Prostate gland (tissue), 2 donors: ENCODE results near the gene SULT6B1. TPM values are rescaled to one million over a fixed set of nuclear protein-coding genes. Genes with fewer than 3 reads are reported as not detected.

Experiments used
- DNase-seq: peaks from one replicate; pipeline ENCODE4 v3.0.0-alpha.2; 2019; ENCODE audit warnings: low spot score
- H3K27ac ChIP-seq, 2 donors: fragments of 200-600 bp; sonication (generic); 2 replicates each; pipeline ENCODE4 v1.5.1; 2017 to 2019
- H3K27me3 ChIP-seq: fragments of 200-600 bp; sonication (generic); replicated peaks from 2 replicates; pipeline ENCODE4 v1.5.1; 2019; ENCODE audit not compliant: insufficient read depth
- H3K36me3 ChIP-seq, 2 donors: fragments of 200-600 bp; sonication (generic); 1 replicate in 1 of 2; 2 replicates in 1 of 2; pipeline versions ENCODE4 v1.5.1 to v1.8.1; 2017 to 2019
- H3K4me1 ChIP-seq: fragments of 200-600 bp; sonication (generic); replicated peaks from 2 replicates; pipeline ENCODE4 v1.5.1; 2019
- H3K4me3 ChIP-seq, 2 donors: fragments of 200-600 bp; sonication (generic); 2 replicates each; pipeline ENCODE4 v1.5.1; 2017 to 2019
- H3K9me3 ChIP-seq: fragments of 200-600 bp; sonication (generic); 2 replicates; pipeline ENCODE4 v1.5.1; 2017
- CTCF ChIP-seq, 4 experiments: fragments of 200-600 bp in 2 of 4; fragments of 450-650 bp in 2 of 4; sonication (generic) in 2 of 4; IDR thresholded peaks; 1 replicate in 3 of 4; 2 replicates in 1 of 4; pipeline ENCODE4 v1.5.1; 2016 to 2019; ENCODE audit warnings: antibody characterized with exemption in 4 of 4, mild to moderate bottlenecking in 2 of 4, moderate library complexity in 2 of 4
- POLR2A ChIP-seq: fragments of 450-650 bp; IDR thresholded peaks from one replicate; pipeline ENCODE4 v1.6.1; 2016; ENCODE audit warnings: antibody characterized with exemption, mild to moderate bottlenecking
- POLR2AphosphoS5 ChIP-seq: sonication (generic); formaldehyde crosslinking; IDR thresholded peaks from one replicate; pipeline ENCODE4 v1.6.1; 2017; ENCODE audit warnings: antibody characterized with exemption
- WGBS: methylation state at CpG from one replicate; pipeline ENCODE4 v1.1.5; 2018; 5-methylcytosine and 5-hydroxymethylcytosine counted together
- intact Hi-C: fragments of 100-400 bp; cut with DNase I; formaldehyde crosslinking; loops from one replicate; pipeline ENCODE4 v1.14.2; 2022
- total RNA-seq, 2 donors: library from RNA; depleted of rRNA; stranded (reverse); fragments of >200 nt; gene quantifications; one replicate each; pipeline ENCODE4 v1.1.0, GENCODE V29; 2016

SULT6B1 gene
- total RNA-seq, 2 donors from 2014 or later = not detected

GRCh38 chr2:37192551-37192950 lies 4.1 kb upstream of the SULT6B1 start:
- Histone ChIP-seq H3K36me3 (no peaks in the 10 kb centered on the region), H3K27me3 (no peaks in the 10 kb centered on the region), H3K4me1 (no peaks in the 10 kb centered on the region), H3K4me3 (no peak overlapping the region), H3K9me3 (no peaks in the 10 kb centered on the region), H3K27ac (no peak overlapping the region)
- intact Hi-C loops = no loop called here
- WGBS = 72% methylated on average over 1 of the region's 1 CpG
- no peak for TF ChIP-seq POLR2A
- no peak for TF ChIP-seq CTCF (IDR thresholded peaks at IDR 0.05)
- TF ChIP-seq POLR2AphosphoS5 = no peak
- no peak for DNase-seq

DNA sequence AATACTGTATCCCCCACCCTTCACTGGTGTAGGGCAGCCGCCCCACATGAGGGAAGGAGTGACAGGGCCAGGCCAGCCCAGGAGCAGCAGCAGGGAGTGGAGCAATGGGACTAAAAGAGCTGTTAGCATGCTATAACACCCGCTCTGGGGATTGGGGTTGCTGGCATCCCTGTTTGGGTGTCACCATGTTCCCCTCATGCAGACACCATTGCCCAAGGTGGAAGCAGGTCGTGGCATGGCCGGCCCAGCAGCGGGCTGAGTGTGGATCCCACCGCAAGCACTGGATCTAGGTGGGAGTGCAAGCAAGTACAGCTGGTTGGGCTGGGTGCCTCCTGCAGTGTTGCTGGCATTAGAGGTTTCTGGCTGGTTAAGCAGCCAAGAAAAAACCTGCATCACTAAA lies 3.3 kb upstream of the SULT6B1 start:
- Histone ChIP-seq H3K27ac (no peak overlapping the region), H3K36me3 (no peaks in the 10 kb centered on the region), H3K27me3 (no peaks in the 10 kb centered on the region), H3K9me3 (no peaks in the 10 kb centered on the region), H3K4me1 (no peaks in the 10 kb centered on the region), H3K4me3 (no peak overlapping the region)
- TF ChIP-seq POLR2AphosphoS5 (no peak), CTCF (IDR thresholded peaks at IDR 0.05) (no peak), POLR2A (no peak)
- 84% methylated on average over 6 of the region's 6 CpGs for WGBS
- intact Hi-C loops = no loop called here
- no peak for DNase-seq

DNA sequence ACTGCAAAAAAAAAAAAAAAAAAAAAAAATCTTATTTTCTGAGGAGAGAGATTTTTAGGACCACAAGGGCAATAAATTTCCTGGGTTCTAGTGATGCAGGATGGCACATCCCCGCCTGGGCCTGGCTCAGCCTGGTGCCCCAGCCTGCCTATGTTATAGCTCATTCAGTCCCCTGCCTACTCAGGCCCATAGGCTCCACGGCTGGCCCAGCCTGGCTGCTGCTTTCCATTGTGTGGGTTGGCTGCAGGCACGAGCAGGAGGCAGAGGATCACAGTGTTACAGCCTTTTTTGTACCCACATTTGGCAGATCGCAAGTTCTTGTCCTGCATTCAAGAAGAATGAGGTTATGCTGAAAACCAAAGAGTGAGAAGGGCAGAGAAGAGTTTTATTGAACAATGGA lies 2.8 kb upstream of the SULT6B1 start:
- Histone ChIP-seq H3K4me3 (no peak overlapping the region), H3K9me3 (no peaks in the 10 kb centered on the region), H3K36me3 (no peaks in the 10 kb centered on the region), H3K27ac (no peak overlapping the region), H3K4me1 (no peaks in the 10 kb centered on the region), H3K27me3 (no peaks in the 10 kb centered on the region)
- DNase-seq = no peak
- WGBS = 68% methylated on average over 4 of the region's 4 CpGs
- intact Hi-C loops = no loop called here
- TF ChIP-seq CTCF (IDR thresholded peaks at IDR 0.05) (no peak), POLR2AphosphoS5 (no peak), POLR2A (no peak)

- DNase-seq = no peak
- Histone ChIP-seq H3K9me3 (no peaks in the 10 kb centered on the region), H3K4me1 (no peaks in the 10 kb centered on the region), H3K27me3 (no peaks in the 10 kb centered on the region), H3K4me3 (no peak overlapping the region), H3K27ac (no peak overlapping the region), H3K36me3 (no peaks in the 10 kb centered on the region)
- TF ChIP-seq POLR2AphosphoS5 (no peak), POLR2A (no peak), CTCF (IDR thresholded peaks at IDR 0.05) (no peak)
- intact Hi-C loops = no loop called here
- WGBS = 83% methylated on average over 4 of the region's 4 CpGs
Measured at GRCh38 chr2:37190290-37190689, 1.8 kb upstream of the SULT6B1 start.

GRCh38 chr2:37189452-37190153 lies 1.1 kb upstream of the SULT6B1 start:
- Histone ChIP-seq H3K4me3 (no peak overlapping the region), H3K9me3 (no peaks in the 10 kb centered on the region), H3K36me3 (no peaks in the 10 kb centered on the region), H3K27ac (no peak overlapping the region), H3K27me3 (no peaks in the 10 kb centered on the region), H3K4me1 (no peaks in the 10 kb centered on the region)
- intact Hi-C loops = no loop called here
- no peak for DNase-seq
- TF ChIP-seq POLR2A (no peak), POLR2AphosphoS5 (no peak), CTCF (IDR thresholded peaks at IDR 0.05) (no peak)
- 67% methylated on average over 6 of the region's 6 CpGs for WGBS
